Glutamatergic neuron (in vitro differentiated cells): ENCODE measurements around the gene TMEM108. TPM values are rescaled to one million over a fixed set of nuclear protein-coding genes. Genes with fewer than 3 reads are reported as not detected.

ENCODE experiments used
- DNase-seq: peaks from one replicate; pipeline ENCODE4 v3.0.0; 2022
- H3K27ac Mint-ChIP-seq: one replicate; pipeline ENCODE4 v1.8.0; 2020; ENCODE audit warnings: mild to moderate bottlenecking, mixed read lengths, inconsistent platforms; ENCODE audit not compliant: unreplicated experiment
- H3K27me3 Mint-ChIP-seq: one replicate; pipeline ENCODE4 v1.8.0; 2020; ENCODE audit warnings: mild to moderate bottlenecking, moderate library complexity, mixed read lengths, inconsistent platforms; ENCODE audit not compliant: unreplicated experiment
- H3K36me3 Mint-ChIP-seq: one replicate; pipeline ENCODE4 v1.8.0; 2020; ENCODE audit warnings: mild to moderate bottlenecking, mixed read lengths, inconsistent platforms; ENCODE audit not compliant: unreplicated experiment
- H3K4me1 Mint-ChIP-seq: one replicate; pipeline ENCODE4 v1.8.0; 2020; ENCODE audit warnings: mild to moderate bottlenecking, low read depth, mixed read lengths, inconsistent platforms; ENCODE audit not compliant: unreplicated experiment
- H3K4me3 Mint-ChIP-seq: one replicate; pipeline ENCODE4 v1.8.0; 2020; ENCODE audit warnings: mild to moderate bottlenecking, mixed read lengths, inconsistent platforms; ENCODE audit not compliant: unreplicated experiment
- H3K9me3 Mint-ChIP-seq: one replicate; pipeline ENCODE4 v1.8.0; 2020; ENCODE audit warnings: mild to moderate bottlenecking, moderate library complexity, mixed read lengths, inconsistent platforms; ENCODE audit not compliant: unreplicated experiment
- CTCF ChIP-seq: fragments of 200-600 bp; sonication (generic); IDR thresholded peaks from one replicate; pipeline ENCODE4 v1.5.0; 2021; ENCODE audit not compliant: partially characterized antibody, unreplicated experiment
- total RNA-seq: library from RNA; stranded (reverse); fragmentation: NEBNext Ultra II Directional; extraction: Animal tissue kit (Norgen Biotek cat#: 25700); gene quantifications from one replicate; pipeline ENCODE4 v1.2.1, GENCODE V29; 2021; ENCODE audit not compliant: unreplicated experiment

The TMEM108 gene
- total RNA-seq, 1 donor from 2014 or later, result 9.0 TPM

- Mint-ChIP-seq H3K4me3 (no peak overlapping the region), H3K4me1 (no peaks in the 10 kb centered on the region), H3K36me3 (peaks cover 3% of the 10 kb centered on the region), H3K9me3 (peaks cover 1% of the 10 kb centered on the region), H3K27me3 (no peaks in the 10 kb centered on the region), H3K27ac (no peak overlapping the region)
- no peak for DNase-seq
- TF ChIP-seq CTCF, result no peak
Measured at GRCh38 chr3:133093366-133093765, 55.2 kb downstream of the TMEM108 start.

GRCh38 chr3:133096900-133097613 is 58.9 kb downstream of the TMEM108 start:
- peaks cover 1% of the 10 kb centered on the region for H3K27me3 Mint-ChIP-seq

GRCh38 chr3:133103706-133104105 is 65.5 kb downstream of the TMEM108 start:
- Mint-ChIP-seq H3K36me3 (no peaks in the 10 kb centered on the region), H3K27me3 (peaks cover 1% of the 10 kb centered on the region), H3K27ac (no peak overlapping the region), H3K4me3 (no peak overlapping the region), H3K9me3 (peaks cover 4% of the 10 kb centered on the region), H3K4me1 (no peaks in the 10 kb centered on the region)
- no peak for DNase-seq
- no peak for TF ChIP-seq CTCF

More at GRCh38 chr3:133096900-133097613, 58.9 kb downstream of the TMEM108 start:
- Mint-ChIP-seq H3K4me1 (no peaks in the 10 kb centered on the region), H3K4me3 (no peak overlapping the region), H3K9me3 (peaks cover 1% of the 10 kb centered on the region), H3K36me3 (peaks cover 3% of the 10 kb centered on the region), H3K27ac (no peak overlapping the region)
- no peak for DNase-seq
- no peak for TF ChIP-seq CTCF

GRCh38 chr3:133106169-133106568 is 68.0 kb downstream of the TMEM108 start:
- no peak for TF ChIP-seq CTCF
- no peaks in the 10 kb centered on the region for H3K36me3 Mint-ChIP-seq
- H3K27ac Mint-ChIP-seq, result no peak overlapping the region
- H3K4me3 Mint-ChIP-seq, result no peak overlapping the region
- H3K27me3 Mint-ChIP-seq, result peaks cover 1% of the 10 kb centered on the region
- DNase-seq, result no peak
- no peaks in the 10 kb centered on the region for H3K4me1 Mint-ChIP-seq
- peaks cover 4% of the 10 kb centered on the region for H3K9me3 Mint-ChIP-seq

- no peak for DNase-seq
- Mint-ChIP-seq H3K4me3 (no peak overlapping the region), H3K4me1 (peaks cover 9% of the 10 kb centered on the region), H3K36me3 (no peaks in the 10 kb centered on the region), H3K27ac (no peak overlapping the region), H3K9me3 (peaks cover 2% of the 10 kb centered on the region), H3K27me3 (no peaks in the 10 kb centered on the region)
- no peak for TF ChIP-seq CTCF
Measured at GRCh38 chr3:133112666-133113065, 74.5 kb downstream of the TMEM108 start.
